Mesenchymal stem cell (in vitro differentiated cells and primary cell): ENCODE results near the gene AKAP7.

Source experiments
- DNase-seq: peaks from one replicate; pipeline ENCODE4 v3.0.0-alpha.2; 2013
- H2AFZ ChIP-seq: one replicate; pipeline ENCODE4 v1.6.1; 2013; ENCODE audit warnings: low read depth, mild to moderate bottlenecking, control low read depth, inconsistent platforms, low read length, moderate library complexity
- H2AK5ac ChIP-seq: 2 replicates; pipeline ENCODE4 v1.6.1; 2013; ENCODE audit warnings: low read length, moderate library complexity, mild to moderate bottlenecking, inconsistent platforms; ENCODE audit not compliant: severe bottlenecking
- H2BK120ac ChIP-seq: one replicate; pipeline ENCODE4 v1.6.1; 2013; ENCODE audit warnings: low read depth, mild to moderate bottlenecking, inconsistent platforms, low read length, moderate library complexity
- H2BK12ac ChIP-seq, 2 experiments: one replicate each; pipeline ENCODE4 v1.6.1; 2013; ENCODE audit warnings: inconsistent platforms in 2 of 2, low read length in 2 of 2, mild to moderate bottlenecking in 2 of 2, moderate library complexity in 2 of 2, control low read depth in 1 of 2
- H2BK15ac ChIP-seq: one replicate; pipeline ENCODE4 v1.6.1; 2013; ENCODE audit warnings: mild to moderate bottlenecking, low read depth, inconsistent platforms; ENCODE audit not compliant: poor library complexity, severe bottlenecking
- H2BK5ac ChIP-seq: 2 replicates; pipeline ENCODE4 v1.6.1; 2013; ENCODE audit warnings: low read depth, mild to moderate bottlenecking, low read length, control low read depth, inconsistent platforms; ENCODE audit not compliant: poor library complexity, severe bottlenecking
- H3K14ac ChIP-seq, 2 experiments: one replicate each; pipeline ENCODE4 v1.6.1; 2013; ENCODE audit warnings: inconsistent platforms in 2 of 2, low read length in 2 of 2, control low read depth in 1 of 2, mild to moderate bottlenecking in 1 of 2, moderate library complexity in 1 of 2
- H3K18ac ChIP-seq, 2 experiments: one replicate each; pipeline ENCODE4 v1.6.1; 2013; ENCODE audit warnings: inconsistent platforms in 2 of 2, low read length in 2 of 2, control low read depth in 1 of 2, low read depth in 1 of 2, mild to moderate bottlenecking in 1 of 2
- H3K23ac ChIP-seq, 2 experiments: one replicate each; pipeline ENCODE4 v1.6.1; 2013; ENCODE audit warnings: inconsistent platforms in 2 of 2, low read length in 2 of 2, mild to moderate bottlenecking in 2 of 2, moderate library complexity in 2 of 2, control low read depth in 1 of 2
- H3K27ac ChIP-seq: 2 replicates; pipeline ENCODE4 v1.5.1; 2013; ENCODE audit warnings: mild to moderate bottlenecking, moderate library complexity, low read length, control low read depth, inconsistent platforms; ENCODE audit not compliant: poor library complexity, severe bottlenecking
- H3K27me3 ChIP-seq, 2 experiments: 2 replicates each; pipeline versions ENCODE4 v1.6.1 to v1.7.0; 2013; ENCODE audit warnings: low read length in 2 of 2, mild to moderate bottlenecking in 2 of 2, moderate library complexity in 2 of 2, control low read depth in 1 of 2, inconsistent platforms in 1 of 2; ENCODE audit not compliant: control insufficient read depth in 1 of 2, insufficient read depth in 1 of 2
- H3K36me3 ChIP-seq, 2 experiments: 2 replicates each; pipeline versions ENCODE4 v1.6.1 to v1.7.0; 2013; ENCODE audit warnings: low read length in 2 of 2, control low read depth in 1 of 2, inconsistent platforms in 1 of 2, low read depth in 1 of 2, mild to moderate bottlenecking in 1 of 2; ENCODE audit not compliant: insufficient read depth in 2 of 2, control insufficient read depth in 1 of 2
- H3K4ac ChIP-seq, 2 experiments: one replicate each; pipeline ENCODE4 v1.6.1; 2013; ENCODE audit warnings: inconsistent platforms in 2 of 2, low read length in 2 of 2, mild to moderate bottlenecking in 2 of 2, moderate library complexity in 2 of 2, control low read depth in 1 of 2, low read depth in 1 of 2
- H3K4me1 ChIP-seq: 2 replicates; pipeline ENCODE4 v1.6.1; 2013; ENCODE audit warnings: low read depth, low read length, control low read depth; ENCODE audit not compliant: control insufficient read depth, insufficient read depth
- H3K4me2 ChIP-seq: 2 replicates; pipeline ENCODE4 v1.6.1; 2013; ENCODE audit warnings: low read length, mild to moderate bottlenecking, inconsistent platforms; ENCODE audit not compliant: poor library complexity, severe bottlenecking
- H3K4me3 ChIP-seq, 2 experiments: 2 replicates each; pipeline versions ENCODE4 v1.5.1 to v1.7.0; 2013; ENCODE audit warnings: low read length in 2 of 2, mild to moderate bottlenecking in 2 of 2, control low read depth in 1 of 2, low read depth in 1 of 2; ENCODE audit not compliant: insufficient read depth in 1 of 2
- H3K79me1 ChIP-seq: replicated peaks from 2 replicates; pipeline ENCODE4 v1.6.1; 2013; ENCODE audit warnings: mild to moderate bottlenecking, control low read depth, low read length, inconsistent platforms; ENCODE audit not compliant: poor library complexity, severe bottlenecking
- H3K9ac ChIP-seq: 2 replicates; pipeline ENCODE4 v1.7.0; 2013; ENCODE audit warnings: mild to moderate bottlenecking, low read length, moderate library complexity
- H3K9me3 ChIP-seq: 2 replicates; pipeline ENCODE4 v1.7.0; 2013; ENCODE audit warnings: mild to moderate bottlenecking, low read length; ENCODE audit not compliant: control insufficient read depth
- H4K8ac ChIP-seq: one replicate; pipeline ENCODE4 v1.6.1; 2013; ENCODE audit warnings: inconsistent platforms, mild to moderate bottlenecking, low read length, moderate library complexity
- H4K91ac ChIP-seq: one replicate; pipeline ENCODE4 v1.6.1; 2013; ENCODE audit warnings: mild to moderate bottlenecking, low read length, inconsistent platforms
- WGBS: methylation state at CpG from one replicate; pipeline ENCODE4 v1.1.7; 2013; ENCODE audit warnings: mixed read lengths; 5-methylcytosine and 5-hydroxymethylcytosine counted together

Gene AKAP7

GRCh38 chr6:131205481-131206244 is 70.4 kb downstream of the AKAP7 start:
- Histone ChIP-seq H3K14ac (no peak overlapping the region), H2BK15ac (no peak overlapping the region), H3K4me1 (no peaks in the 10 kb centered on the region), H2BK120ac (no peak overlapping the region), H3K4me2 (no peak overlapping the region), H4K8ac (no peak overlapping the region), H3K23ac (no peak overlapping the region), H3K27me3 (no peaks in the 10 kb centered on the region), H3K9me3 (no peaks in the 10 kb centered on the region), H3K4ac (no peak overlapping the region), H3K4me3 (no peak overlapping the region), H4K91ac (no peak overlapping the region), H3K36me3 (no peaks in the 10 kb centered on the region), H2AFZ (no peak overlapping the region), H3K9ac (no peak overlapping the region), H2BK5ac (no peak overlapping the region), H3K79me1 (peaks cover 2% of the 10 kb centered on the region), H2AK5ac (no peak overlapping the region), H3K18ac (no peak overlapping the region), H2BK12ac (no peak overlapping the region), H3K27ac (no peak overlapping the region)
- 100% methylated on average over 2 of the region's 3 CpGs for WGBS
- no peak for DNase-seq

DNA sequence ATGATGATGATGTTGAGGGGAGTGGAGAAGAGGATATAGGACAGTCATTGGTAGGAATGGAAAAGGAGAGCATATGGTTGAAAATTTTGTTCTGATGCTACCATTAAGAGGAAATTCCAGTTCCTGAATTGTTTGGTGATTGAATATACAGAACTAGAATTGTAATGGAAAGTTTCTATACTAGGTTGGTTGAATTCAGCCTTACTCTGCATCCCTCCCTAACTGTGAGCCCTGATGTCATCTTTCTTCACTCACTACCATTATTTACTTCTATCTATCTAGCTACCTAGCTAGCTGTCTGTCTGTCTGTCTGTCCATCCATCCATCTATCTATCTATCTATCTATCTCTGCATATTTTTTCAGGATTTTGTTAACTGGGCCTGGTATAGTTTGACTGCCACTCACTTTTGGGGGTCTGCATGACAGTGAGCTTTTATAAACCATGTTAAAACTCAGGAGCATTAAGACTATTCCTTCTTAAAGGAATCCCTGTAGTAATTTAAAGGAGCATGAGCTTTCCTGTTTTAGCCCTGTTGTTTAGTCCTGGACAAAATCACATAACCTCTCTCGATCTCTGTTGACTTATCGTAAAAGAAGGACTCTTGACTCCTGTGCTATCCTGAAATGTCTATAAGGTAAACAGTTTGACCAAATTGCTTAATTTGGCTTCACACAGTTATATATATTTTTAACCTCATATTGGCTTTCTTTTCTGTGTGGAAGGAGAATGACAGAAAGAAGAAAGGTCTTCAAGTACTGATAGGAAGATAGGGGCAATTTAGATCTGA is 71.4 kb downstream of the AKAP7 start:
- H3K36me3 ChIP-seq: no peaks in the 10 kb centered on the region
- H3K9me3 ChIP-seq: no peaks in the 10 kb centered on the region
- no peak overlapping the region for H3K4me3 ChIP-seq
- H4K91ac ChIP-seq: no peak overlapping the region
- DNase-seq: no peak
- H3K4me1 ChIP-seq: no peaks in the 10 kb centered on the region
- no peaks in the 10 kb centered on the region for H3K27me3 ChIP-seq
- H3K4ac ChIP-seq: no peak overlapping the region
- no peak overlapping the region for H3K27ac ChIP-seq
- H2AFZ ChIP-seq: no peak overlapping the region
- no peak overlapping the region for H2AK5ac ChIP-seq
- H3K4me2 ChIP-seq: no peak overlapping the region
- H3K9ac ChIP-seq: no peak overlapping the region
- no peak overlapping the region for H2BK120ac ChIP-seq
- WGBS: no CpG with 5 or more reads among the region's 2 CpGs
- H2BK15ac ChIP-seq: no peak overlapping the region
- H4K8ac ChIP-seq: no peak overlapping the region
- H3K18ac ChIP-seq: no peak overlapping the region
- H3K23ac ChIP-seq: no peak overlapping the region
- H2BK5ac ChIP-seq: no peak overlapping the region
- H3K14ac ChIP-seq: no peak overlapping the region
- H3K79me1 ChIP-seq: peaks cover 2% of the 10 kb centered on the region
- H2BK12ac ChIP-seq: no peak overlapping the region

GRCh38 chr6:131208787-131209186 is 73.5 kb downstream of the AKAP7 start:
- H3K36me3 ChIP-seq: no peaks in the 10 kb centered on the region
- H2BK15ac ChIP-seq: peak overlapping the region; percentile 28
- no peaks in the 10 kb centered on the region for H3K27me3 ChIP-seq
- no peak overlapping the region for H2BK120ac ChIP-seq
- peaks cover 2% of the 10 kb centered on the region for H3K79me1 ChIP-seq
- H3K4me2 ChIP-seq: no peak overlapping the region
- no peak overlapping the region for H4K91ac ChIP-seq
- no peak overlapping the region for H3K4ac ChIP-seq
- no peak overlapping the region for H2BK12ac ChIP-seq
- no CpG with 5 or more reads among the region's 1 CpG for WGBS
- no peak overlapping the region for H2BK5ac ChIP-seq
- no peaks in the 10 kb centered on the region for H3K9me3 ChIP-seq
- no peak overlapping the region for H3K14ac ChIP-seq
- no peak overlapping the region for H2AK5ac ChIP-seq
- DNase-seq: no peak
- H2AFZ ChIP-seq: no peak overlapping the region
- H3K27ac ChIP-seq: no peak overlapping the region
- no peak overlapping the region for H3K9ac ChIP-seq
- no peak overlapping the region for H3K18ac ChIP-seq
- H3K4me1 ChIP-seq: no peaks in the 10 kb centered on the region
- no peak overlapping the region for H4K8ac ChIP-seq
- H3K4me3 ChIP-seq: no peak overlapping the region
- H3K23ac ChIP-seq: no peak overlapping the region

GRCh38 chr6:131210469-131210868 is 75.2 kb downstream of the AKAP7 start:
- Histone ChIP-seq H3K18ac (no peak overlapping the region), H4K8ac (no peak overlapping the region), H3K9me3 (no peaks in the 10 kb centered on the region), H2BK15ac (no peak overlapping the region), H3K9ac (no peak overlapping the region), H4K91ac (no peak overlapping the region), H3K4me1 (no peaks in the 10 kb centered on the region), H3K27ac (no peak overlapping the region), H2BK5ac (no peak overlapping the region), H2BK120ac (no peak overlapping the region), H3K14ac (no peak overlapping the region), H2AK5ac (no peak overlapping the region), H3K23ac (no peak overlapping the region), H3K4ac (no peak overlapping the region), H3K4me3 (no peak overlapping the region), H2BK12ac (no peak overlapping the region), H3K27me3 (no peaks in the 10 kb centered on the region), H3K4me2 (no peak overlapping the region), H3K79me1 (no peaks in the 10 kb centered on the region), H2AFZ (no peak overlapping the region), H3K36me3 (no peaks in the 10 kb centered on the region)
- no peak for DNase-seq
- 95% methylated on average over 2 of the region's 2 CpGs for WGBS
